Endothelial cell of umbilical vein (primary cell): ENCODE data around the gene SRP68. TPM values are rescaled to one million over a fixed set of nuclear protein-coding genes. Genes with fewer than 3 reads are reported as not detected.

Source experiments
- BruUV-seq: library from RNA; stranded (reverse); fragments of 400-500 nt; replicated peaks from 2 replicates; lab custom pipeline; 2021; lab: Mats Ljungman, UMichigan
- CTCF ChIA-PET: fragments of 300-600, 350-600 bp; sonication (Branson Sonifier 250); formaldehyde crosslinking; loops from one replicate; lab custom pipeline; 2021; ENCODE audit warnings: antibody characterized with exemption, inconsistent platforms; lab: Charles Lee
- POLR2A ChIA-PET: fragments of 300-600, 350-600 bp; sonication (Branson Sonifier 250); formaldehyde crosslinking; loops from one replicate; lab custom pipeline; 2021; ENCODE audit warnings: antibody characterized with exemption, inconsistent platforms; lab: Charles Lee
- DNase-seq: peaks from one replicate; pipeline ENCODE4 v3.0.0-alpha.2; 2011; ENCODE audit warnings: low read depth, low spot score
- FAIRE-seq: peaks from 2 replicates; lab custom pipeline; 2011; peaks lifted over from hg19 to GRCh38; lab: Jason Lieb, UNC
- H2AFZ ChIP-seq: 2 replicates; pipeline ENCODE4 v1.6.0; 2012; ENCODE audit warnings: low read depth, low read length, control low read depth, inconsistent platforms
- H3K27ac ChIP-seq: 2 replicates; pipeline ENCODE4 v1.5.1; 2011; ENCODE audit warnings: low read depth, mild to moderate bottlenecking, control low read depth, low read length, moderate library complexity; ENCODE audit not compliant: insufficient read depth
- H3K27me3 ChIP-seq, 2 experiments: 2 replicates each; pipeline versions ENCODE4 v1.6.0 to v1.6.1; 2011; ENCODE audit warnings: low read length in 2 of 2, mixed read lengths in 1 of 2; ENCODE audit not compliant: control insufficient read depth in 2 of 2, insufficient read depth in 2 of 2
- H3K36me3 ChIP-seq, 2 experiments: 2 replicates in 1 of 2; 3 replicates in 1 of 2; pipeline ENCODE4 v1.5.1; 2011; ENCODE audit warnings: low read length in 2 of 2, mild to moderate bottlenecking in 1 of 2, moderate library complexity in 1 of 2; ENCODE audit not compliant: control insufficient read depth in 2 of 2, insufficient read depth in 2 of 2; ENCODE audit errors: extremely low read depth in 1 of 2
- H3K4me1 ChIP-seq: 3 replicates; pipeline ENCODE4 v1.5.1; 2011; ENCODE audit warnings: mild to moderate bottlenecking, low read length; ENCODE audit not compliant: control insufficient read depth, insufficient read depth; ENCODE audit errors: extremely low read depth
- H3K4me2 ChIP-seq: 2 replicates; pipeline ENCODE4 v1.6.1; 2011; ENCODE audit warnings: low read length, control low read depth, mixed read lengths; ENCODE audit not compliant: insufficient read depth
- H3K4me3 ChIP-seq, 3 experiments: fragments of 200-600 bp in 1 of 3; sonication (generic), shearing (Covaris generic) in 1 of 3; replicated peaks in 1 of 3; 2 replicates each; pipeline ENCODE4 v1.5.1; 2011 to 2016; ENCODE audit warnings: control low read depth in 3 of 3, low read length in 3 of 3, mild to moderate bottlenecking in 2 of 3, inconsistent platforms in 1 of 3, low read depth in 1 of 3, moderate library complexity in 1 of 3; ENCODE audit not compliant: insufficient read depth in 1 of 3
- H3K79me2 ChIP-seq: 2 replicates; pipeline ENCODE4 v1.6.0; 2012; ENCODE audit warnings: low read length, inconsistent platforms; ENCODE audit not compliant: control insufficient read depth, insufficient read depth
- H3K9ac ChIP-seq: replicated peaks from 2 replicates; pipeline ENCODE3; 2011; ENCODE audit warnings: low read length, control low read depth; ENCODE audit not compliant: insufficient read depth; ENCODE audit errors: extremely low read depth
- H3K9me1 ChIP-seq: replicated peaks from 3 replicates; pipeline ENCODE4 v1.6.0; 2011; ENCODE audit warnings: mild to moderate bottlenecking, low read length; ENCODE audit not compliant: control insufficient read depth, insufficient read depth; ENCODE audit errors: extremely low read depth
- H3K9me3 ChIP-seq: replicated peaks from 2 replicates; pipeline ENCODE4 v1.5.1; 2012; ENCODE audit warnings: low read length, inconsistent platforms; ENCODE audit not compliant: control insufficient read depth, insufficient read depth
- H4K20me1 ChIP-seq: replicated peaks from 2 replicates; pipeline ENCODE3; 2011; ENCODE audit warnings: mild to moderate bottlenecking, low read length; ENCODE audit not compliant: control insufficient read depth, insufficient read depth; ENCODE audit errors: extremely low read depth
- EZH2 ChIP-seq: IDR thresholded peaks from 2 replicates; pipeline ENCODE4 v1.6.1; 2012; ENCODE audit warnings: borderline replicate concordance, low read depth, mild to moderate bottlenecking, moderate library complexity, low read length, inconsistent platforms; ENCODE audit not compliant: severe bottlenecking
- FOS ChIP-seq: IDR thresholded peaks from 2 replicates; pipeline ENCODE4 v1.6.1; 2011; ENCODE audit warnings: mild to moderate bottlenecking, low read length, moderate library complexity, borderline replicate concordance; ENCODE audit not compliant: insufficient read depth
- GATA2 ChIP-seq: IDR thresholded peaks from 2 replicates; pipeline ENCODE4 v1.7.0; 2011; ENCODE audit warnings: low read depth, mild to moderate bottlenecking, moderate library complexity, mixed read lengths, low read length; ENCODE audit not compliant: insufficient read length, insufficient read depth
- JUN ChIP-seq: IDR thresholded peaks from 2 replicates; pipeline ENCODE4 v1.6.1; 2011; ENCODE audit warnings: borderline replicate concordance, low read depth; ENCODE audit not compliant: insufficient read length, insufficient read depth
- MYC ChIP-seq: IDR thresholded peaks from one replicate; pipeline ENCODE4 v1.6.1; 2011; ENCODE audit warnings: mild to moderate bottlenecking, low read depth, low read length
- POLR2A ChIP-seq: IDR thresholded peaks from 2 replicates; pipeline ENCODE4 v1.6.1; 2012; ENCODE audit warnings: low read depth, mild to moderate bottlenecking, control low read depth, low read length
- POLR2AphosphoS5 ChIP-seq: IDR thresholded peaks from 2 replicates; pipeline ENCODE4 v1.6.1; 2012; ENCODE audit warnings: low read depth, mild to moderate bottlenecking, control low read depth, low read length, moderate library complexity; ENCODE audit not compliant: insufficient read depth
- dilution Hi-C: fragments of 300-500 bp; cut with MboI; formaldehyde crosslinking; loops from one replicate; pipeline ENCODE4 v1.15.0; 2019; ENCODE audit warnings: low sequenced_read_pairs; ENCODE audit not compliant: extremely low pct_ligation_motif_present
- intact Hi-C: fragments of 100-400 bp; cut with micrococcal nuclease; formaldehyde crosslinking; loops from one replicate; pipeline ENCODE4 v1.10.0; 2022
- polyA plus RNA-seq, 4 experiments: library from polyadenylated mRNA; depleted of rRNA in 3 of 4; stranded (reverse) in 3 of 4; unstranded in 1 of 4; fragments of >200 nt; gene quantifications; 2 replicates each; pipeline versions ENCODE4 v1.2.1 to v1.2.3, GENCODE V29; 2011 to 2012; ENCODE audit warnings: missing spikeins in 1 of 4
- total RNA-seq: library from RNA; stranded (reverse); gene quantifications from 2 replicates; pipeline ENCODE4 v1.2.3, GENCODE V29; 2021
- TF ChIP-seq, protein P1 (sequence below): IDR thresholded peaks from 2 replicates; pipeline ENCODE4 v1.6.1; 2011; ENCODE audit not compliant: insufficient read depth, insufficient read length
- TF ChIP-seq, protein P2 (sequence below), 2 donors: IDR thresholded peaks; 1 replicate in 1 of 2; 2 replicates in 1 of 2; pipeline ENCODE4 v1.5.1; 2011; ENCODE audit warnings: low read length in 2 of 2, mild to moderate bottlenecking in 2 of 2, moderate library complexity in 2 of 2, control low read depth in 1 of 2, inconsistent platforms in 1 of 2, low read depth in 1 of 2; ENCODE audit not compliant: insufficient read depth in 1 of 2; ENCODE audit errors: extremely low read depth in 1 of 2

The SRP68 gene
- total and polyA plus RNA-seq, 2 donors (not counting 3 experiments of a cell fraction or from before 2014, with no cell fraction given): 64.6 to 81.7 TPM

- intact Hi-C loops: loop anchor here (5.0 to 10.0 kb wide), 4 partner anchors 64 to 261 kb away; partner anchors contain the start of gene ZACN
- CTCF ChIA-PET: interaction anchor here (0.6 to 3.4 kb wide), 51 partner anchors 8 to 286 kb away, joined by 3 to 31 read pairs (median 5); partner anchors contain the start of genes CDK3, EVPL, EXOC7 and MRPL38
- no peak overlapping the region for H3K9ac ChIP-seq
These were observed 58.9 kb downstream of the SRP68 start for GRCh38 chr17:76013377-76013932.

More at GRCh38 chr17:76013377-76013932, 58.9 kb downstream of the SRP68 start:
- Histone ChIP-seq H2AFZ (no peak overlapping the region), H3K36me3 (no peaks in the 10 kb centered on the region), H3K27me3 (no peaks in the 10 kb centered on the region), H3K4me1 (no peaks in the 10 kb centered on the region), H3K9me1 (no peaks in the 10 kb centered on the region), H3K79me2 (no peaks in the 10 kb centered on the region), H3K4me3 (no peak overlapping the region), H4K20me1 (no peaks in the 10 kb centered on the region), H3K4me2 (no peak overlapping the region), H3K9me3 (no peaks in the 10 kb centered on the region), H3K27ac (no peak overlapping the region)
- no peak for TF ChIP-seq EZH2
- TF ChIP-seq POLR2A: no peak
- TF ChIP-seq GATA2: no peak
- TF ChIP-seq, protein P1, sequence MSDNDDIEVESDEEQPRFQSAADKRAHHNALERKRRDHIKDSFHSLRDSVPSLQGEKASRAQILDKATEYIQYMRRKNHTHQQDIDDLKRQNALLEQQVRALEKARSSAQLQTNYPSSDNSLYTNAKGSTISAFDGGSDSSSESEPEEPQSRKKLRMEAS: no peak
- TF ChIP-seq, protein P2, sequence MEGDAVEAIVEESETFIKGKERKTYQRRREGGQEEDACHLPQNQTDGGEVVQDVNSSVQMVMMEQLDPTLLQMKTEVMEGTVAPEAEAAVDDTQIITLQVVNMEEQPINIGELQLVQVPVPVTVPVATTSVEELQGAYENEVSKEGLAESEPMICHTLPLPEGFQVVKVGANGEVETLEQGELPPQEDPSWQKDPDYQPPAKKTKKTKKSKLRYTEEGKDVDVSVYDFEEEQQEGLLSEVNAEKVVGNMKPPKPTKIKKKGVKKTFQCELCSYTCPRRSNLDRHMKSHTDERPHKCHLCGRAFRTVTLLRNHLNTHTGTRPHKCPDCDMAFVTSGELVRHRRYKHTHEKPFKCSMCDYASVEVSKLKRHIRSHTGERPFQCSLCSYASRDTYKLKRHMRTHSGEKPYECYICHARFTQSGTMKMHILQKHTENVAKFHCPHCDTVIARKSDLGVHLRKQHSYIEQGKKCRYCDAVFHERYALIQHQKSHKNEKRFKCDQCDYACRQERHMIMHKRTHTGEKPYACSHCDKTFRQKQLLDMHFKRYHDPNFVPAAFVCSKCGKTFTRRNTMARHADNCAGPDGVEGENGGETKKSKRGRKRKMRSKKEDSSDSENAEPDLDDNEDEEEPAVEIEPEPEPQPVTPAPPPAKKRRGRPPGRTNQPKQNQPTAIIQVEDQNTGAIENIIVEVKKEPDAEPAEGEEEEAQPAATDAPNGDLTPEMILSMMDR (IDR thresholded peaks at IDR 0.05; ENCODE audit: extremely low read depth in 1 of 2, insufficient read depth in 1 of 2, low read depth in 1 of 2, low read length in 2 of 2): no peak
- TF ChIP-seq MYC: no peak
- TF ChIP-seq FOS: no peak
- no peak for TF ChIP-seq JUN
- no peak for TF ChIP-seq POLR2AphosphoS5
- dilution Hi-C loops: no loop called here
- POLR2A ChIA-PET: no interaction called here
- FAIRE-seq: no peak
- BruUV-seq: no TSS peak
- DNase-seq: no peak
